Neural progenitor cell (in vitro differentiated cells): ENCODE data around the gene PPFIA1.
"Not testable (repeated sequence)": the region's sequence is repeated elsewhere in the genome, so short reads cannot be mapped to it uniquely, and the experiment has no call there.

Source experiments
- CTCF ChIP-seq: fragments of 200-600 bp; sonication (generic); IDR thresholded peaks from 2 replicates; pipeline ENCODE4 v1.5.1; 2017; ENCODE audit warnings: antibody characterized with exemption, mild to moderate bottlenecking
- EZH2 ChIP-seq: fragments of 200-600 bp; sonication (generic); IDR thresholded peaks from 2 replicates; pipeline ENCODE4 v1.6.1; 2017; ENCODE audit warnings: antibody characterized with exemption, mild to moderate bottlenecking, moderate library complexity

DNA sequence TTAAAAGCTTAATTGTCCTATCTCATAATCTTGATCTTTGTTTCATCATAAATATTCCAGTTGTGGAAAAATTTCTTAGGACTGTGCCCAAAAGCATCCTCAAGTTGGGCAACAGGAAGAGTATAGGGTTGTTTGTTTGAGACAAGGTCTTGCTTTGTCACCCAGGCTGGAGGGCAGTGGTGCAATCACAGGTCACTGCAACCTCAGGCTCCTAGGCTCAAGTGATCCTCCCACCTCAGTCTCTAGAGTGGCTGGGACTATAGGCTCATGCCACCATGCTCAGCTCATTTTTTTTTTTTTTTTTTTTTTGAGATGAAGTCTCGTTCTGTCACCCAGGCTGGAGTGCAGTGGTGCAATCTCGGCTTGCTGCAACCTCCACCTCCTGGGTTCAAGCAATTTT is 11.4 kb upstream of the PPFIA1 start:
- TF ChIP-seq CTCF, EZH2: not testable (repeated sequence)
